Left ventricle myocardium inferior (tissue), 1 donor: Measurements from ENCODE around the gene RNF34. TPM values are rescaled to one million over a fixed set of nuclear protein-coding genes. Genes with fewer than 3 reads are reported as not detected.

Experiments used
- DNase-seq: peaks from one replicate; pipeline ENCODE4 v3.0.0-alpha.2; 2020
- H3K27ac ChIP-seq: fragments of 200-600 bp; replicated peaks from 2 replicates; pipeline ENCODE4 v1.8.0; 2021
- H3K27me3 ChIP-seq: fragments of 200-600 bp; 2 replicates; pipeline ENCODE4 v1.8.0; 2021; ENCODE audit warnings: low read depth
- H3K36me3 ChIP-seq: fragments of 200-600 bp; 2 replicates; pipeline ENCODE4 v1.8.0; 2021
- H3K4me1 ChIP-seq: fragments of 200-600 bp; 2 replicates; pipeline ENCODE4 v1.8.0; 2021
- H3K4me3 ChIP-seq: fragments of 200-600 bp; 2 replicates; pipeline ENCODE4 v1.8.0; 2021; ENCODE audit warnings: mild to moderate bottlenecking, moderate library complexity
- H3K9me3 ChIP-seq: fragments of 200-600 bp; replicated peaks from 2 replicates; pipeline ENCODE4 v1.8.0; 2021
- CTCF ChIP-seq: fragments of 200-600 bp; IDR thresholded peaks from 2 replicates; pipeline ENCODE4 v1.8.0; 2021; ENCODE audit warnings: antibody characterized with exemption, mild to moderate bottlenecking, borderline replicate concordance
- intact Hi-C: fragments of 100-400 bp; cut with micrococcal nuclease; formaldehyde crosslinking; loops from one replicate; pipeline ENCODE4 v1.11.0; 2022
- total RNA-seq: library from RNA; stranded (reverse); fragmentation: NEBNext Ultra II Directional; extraction: Animal tissue kit (Norgen Biotek cat#: 25700); gene quantifications from one replicate; pipeline ENCODE4 v1.2.1, GENCODE V29; 2021
- donor health status: DM: no; HTN: yes; CAD: no; lungs with severe emphysema.

Gene RNF34
- total RNA-seq, 1 donor from 2014 or later: 22.4 TPM

DNA sequence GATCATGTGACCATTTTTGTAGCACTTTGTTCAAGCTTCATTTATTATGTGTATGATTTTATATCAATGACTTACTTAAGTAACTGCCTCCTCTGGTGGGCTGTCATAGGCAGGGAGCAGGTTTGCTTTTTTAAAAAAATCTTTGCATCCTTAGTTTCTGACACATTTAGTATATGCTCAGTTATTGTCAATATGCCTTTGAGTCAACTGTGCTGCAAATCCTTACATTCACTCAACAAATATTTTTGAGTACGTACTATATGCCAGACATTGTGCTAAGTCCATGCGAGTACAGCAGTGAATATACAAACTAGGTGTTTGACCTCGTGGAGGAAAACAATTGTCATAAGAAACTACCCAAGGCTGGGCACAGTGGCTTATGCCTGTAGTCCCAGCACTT, 43.3 kb upstream of the RNF34 start:
- no peak overlapping the region for H3K27ac ChIP-seq
- no peaks in the 10 kb centered on the region for H3K36me3 ChIP-seq
- intact Hi-C loops: no loop called here
- H3K9me3 ChIP-seq: no peaks in the 10 kb centered on the region
- H3K4me1 ChIP-seq: peaks cover 10% of the 10 kb centered on the region
- DNase-seq: no peak
- no peaks in the 10 kb centered on the region for H3K27me3 ChIP-seq
- H3K4me3 ChIP-seq: no peak overlapping the region
- TF ChIP-seq CTCF: no peak

GRCh38 chr12:121357331-121357730, 42.6 kb upstream of the RNF34 start:
- DNase-seq: no peak
- Histone ChIP-seq H3K4me3 (no peak overlapping the region), H3K27me3 (no peaks in the 10 kb centered on the region), H3K4me1 (peaks cover 4% of the 10 kb centered on the region), H3K27ac (no peak overlapping the region), H3K9me3 (no peaks in the 10 kb centered on the region), H3K36me3 (no peaks in the 10 kb centered on the region)
- intact Hi-C loops: no loop called here
- no peak for TF ChIP-seq CTCF

- Histone ChIP-seq H3K27me3 (peaks cover 2% of the 10 kb centered on the region), H3K27ac (no peak overlapping the region), H3K9me3 (no peaks in the 10 kb centered on the region), H3K4me1 (peaks cover 2% of the 10 kb centered on the region), H3K4me3 (no peak overlapping the region), H3K36me3 (no peaks in the 10 kb centered on the region)
- intact Hi-C loops: no loop called here
- DNase-seq: no peak
- TF ChIP-seq CTCF: no peak
Measured at GRCh38 chr12:121358073-121358472, 41.8 kb upstream of the RNF34 start.

DNA sequence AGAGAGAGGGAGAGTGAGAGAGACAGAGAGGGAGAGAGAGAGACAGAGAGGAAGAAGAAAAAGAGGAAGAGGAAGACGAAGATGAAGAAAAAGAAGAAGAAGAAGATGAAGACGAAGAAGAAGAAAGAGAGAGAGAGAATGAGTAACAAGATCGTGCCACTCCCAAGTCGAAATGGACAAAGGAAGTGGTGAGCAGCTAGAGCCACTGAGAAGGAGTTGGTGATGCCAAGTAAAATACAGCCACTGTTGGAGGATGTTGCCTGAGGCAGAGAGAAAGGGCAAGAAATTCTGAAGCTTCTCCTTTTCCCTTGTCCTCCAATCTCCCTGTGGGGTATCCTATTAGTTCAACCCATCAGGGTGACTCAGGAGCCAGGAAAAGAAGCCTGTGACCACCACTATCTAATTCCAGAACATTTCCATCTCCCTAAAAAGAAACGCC, 35.2 kb upstream of the RNF34 start:
- intact Hi-C loops: no loop called here
- no peak overlapping the region for H3K27ac ChIP-seq
- H3K27me3 ChIP-seq: peaks cover 47% of the 10 kb centered on the region
- TF ChIP-seq CTCF: no peak
- H3K36me3 ChIP-seq: no peaks in the 10 kb centered on the region
- H3K4me3 ChIP-seq: no peak overlapping the region
- H3K4me1 ChIP-seq: no peaks in the 10 kb centered on the region
- H3K9me3 ChIP-seq: no peaks in the 10 kb centered on the region
- DNase-seq: no peak

GRCh38 chr12:121365416-121366062, 34.4 kb upstream of the RNF34 start:
- Histone ChIP-seq H3K9me3 (no peaks in the 10 kb centered on the region), H3K27me3 (peaks cover 47% of the 10 kb centered on the region), H3K4me1 (no peaks in the 10 kb centered on the region), H3K36me3 (no peaks in the 10 kb centered on the region), H3K27ac (no peak overlapping the region), H3K4me3 (no peak overlapping the region)
- no peak for TF ChIP-seq CTCF
- intact Hi-C loops: no loop called here
- DNase-seq: no peak

GRCh38 chr12:121366063-121366459, 33.9 kb upstream of the RNF34 start:
- Histone ChIP-seq H3K4me1 (no peaks in the 10 kb centered on the region), H3K36me3 (no peaks in the 10 kb centered on the region), H3K4me3 (no peak overlapping the region), H3K27me3 (peaks cover 47% of the 10 kb centered on the region), H3K9me3 (no peaks in the 10 kb centered on the region), H3K27ac (no peak overlapping the region)
- no peak for TF ChIP-seq CTCF
- intact Hi-C loops: no loop called here
- no peak for DNase-seq
